OCI-LY3 (cell line): Measurements from ENCODE around the gene MOB3C.

ENCODE experiments used
- CTCF ChIP-seq: fragments of 200-600, 300-600 bp; sonication (generic); IDR thresholded peaks from 2 replicates; pipeline ENCODE4 v1.5.1; 2014; ENCODE audit warnings: antibody characterized with exemption, low read length, low read depth
- EZH2phosphoT487 ChIP-seq: fragments of 200-600 bp; shearing (Covaris generic); IDR thresholded peaks from 2 replicates; pipeline ENCODE4 v1.6.1; 2018; ENCODE audit warnings: antibody characterized with exemption, mixed run types, low read depth

GRCh38 chr1:46650491-46650890 is 33.9 kb upstream of the MOB3C start:
- TF ChIP-seq CTCF (no peak), EZH2phosphoT487 (no peak)
